SK-N-SH (cell line): ENCODE results near the gene FRMD5. TPM values are rescaled to one million over a fixed set of nuclear protein-coding genes. Genes with fewer than 3 reads are reported as not detected.

Experiments
- CTCF ChIA-PET: fragments of 300-600, 350-600 bp; formaldehyde crosslinking; extraction: SDS; loops from one replicate; lab custom pipeline; 2021; lab: Yijun Ruan, JAX
- POLR2A ChIA-PET: fragments of 350-600 bp; sonication (Branson Sonifier 250); formaldehyde crosslinking; extraction: SDS; loops from one replicate; lab custom pipeline; 2020; ENCODE audit warnings: antibody characterized with exemption, inconsistent platforms; lab: Yijun Ruan, JAX
- DNase-seq: peaks from one replicate; pipeline ENCODE4 v3.0.0; 2012
- H2AFZ ChIP-seq: fragments of 200-600 bp; sonication (generic); 2 replicates; pipeline ENCODE4 v1.8.1; 2016; ENCODE audit warnings: antibody characterized with exemption, mild to moderate bottlenecking, low read depth
- H3F3A ChIP-seq: fragments of 200-600 bp; sonication (generic); replicated peaks from 2 replicates; pipeline ENCODE3; 2016; ENCODE audit warnings: antibody characterized with exemption, mild to moderate bottlenecking; ENCODE audit not compliant: insufficient read depth
- H3K27ac ChIP-seq, 2 experiments: fragments of 200-500 bp in 1 of 2; fragments of 200-600 bp in 1 of 2; sonication (Bioruptor generic) in 1 of 2; sonication (generic), shearing (Covaris generic) in 1 of 2; 2 replicates each; pipeline versions ENCODE4 v1.5.1 to v1.6.1; 2014 to 2016; ENCODE audit warnings: low read depth in 2 of 2, inconsistent platforms in 1 of 2, low read length in 1 of 2, mild to moderate bottlenecking in 1 of 2, mixed read lengths in 1 of 2
- H3K27me3 ChIP-seq: fragments of 200-600 bp; sonication (generic), shearing (Covaris generic); 2 replicates; pipeline ENCODE4 v1.6.1; 2016; ENCODE audit warnings: mixed run types; ENCODE audit not compliant: insufficient read depth
- H3K36me3 ChIP-seq, 2 experiments: fragments of 200-500 bp in 1 of 2; fragments of 200-600 bp in 1 of 2; sonication (Bioruptor generic) in 1 of 2; sonication (generic) in 1 of 2; replicated peaks in 1 of 2; 2 replicates each; pipeline versions ENCODE3 to v1.5.1; 2014 to 2016; ENCODE audit warnings: low read length in 1 of 2, mild to moderate bottlenecking in 1 of 2; ENCODE audit not compliant: insufficient read depth in 2 of 2, control insufficient read depth in 1 of 2
- H3K4me1 ChIP-seq, 2 experiments: fragments of 200-500 bp in 1 of 2; fragments of 200-600 bp in 1 of 2; sonication (Bioruptor generic) in 1 of 2; sonication (generic), shearing (Covaris generic) in 1 of 2; 2 replicates each; pipeline versions ENCODE4 v1.5.1 to v1.6.1; 2014 to 2016; ENCODE audit warnings: low read depth in 1 of 2, low read length in 1 of 2, mixed run types in 1 of 2; ENCODE audit not compliant: insufficient read depth in 2 of 2, control insufficient read depth in 1 of 2
- H3K4me2 ChIP-seq: fragments of 200-600 bp; sonication (generic), shearing (Covaris generic); 2 replicates; pipeline ENCODE4 v1.6.1; 2017; ENCODE audit warnings: mixed run types
- H3K4me3 ChIP-seq, 2 experiments: fragments of 200-500 bp in 1 of 2; fragments of 200-600 bp in 1 of 2; sonication (Bioruptor generic) in 1 of 2; sonication (generic), shearing (Covaris generic) in 1 of 2; 2 replicates each; pipeline versions ENCODE4 v1.5.1 to v1.8.1; 2014 to 2016; ENCODE audit warnings: low read depth in 2 of 2, inconsistent platforms in 1 of 2, low read length in 1 of 2, mild to moderate bottlenecking in 1 of 2, mixed read lengths in 1 of 2, moderate library complexity in 1 of 2
- H3K79me2 ChIP-seq: fragments of 200-600 bp; sonication (generic); 2 replicates; pipeline ENCODE4 v1.8.1; 2017; ENCODE audit warnings: mild to moderate bottlenecking; ENCODE audit not compliant: insufficient read depth
- H3K9ac ChIP-seq: fragments of 200-600 bp; sonication (generic); 2 replicates; pipeline ENCODE4 v1.6.1; 2017; ENCODE audit warnings: mixed run types
- H3K9me2 ChIP-seq: fragments of 200-600 bp; sonication (generic); 2 replicates; pipeline ENCODE4 v1.6.1; 2017; ENCODE audit warnings: mixed run types
- H3K9me3 ChIP-seq: fragments of 200-600 bp; sonication (generic); 2 replicates; pipeline ENCODE4 v1.6.1; 2017; ENCODE audit warnings: mixed run types, mild to moderate bottlenecking, moderate library complexity
- H4K20me1 ChIP-seq: fragments of 200-600 bp; sonication (generic); 2 replicates; pipeline ENCODE4 v1.6.1; 2017; ENCODE audit warnings: mild to moderate bottlenecking, mixed run types; ENCODE audit not compliant: insufficient read depth
- CHD2 ChIP-seq: fragments of 150-350 bp; IDR thresholded peaks from 2 replicates; pipeline ENCODE4 v1.6.1; 2018; ENCODE audit warnings: low read length; ENCODE audit not compliant: partially characterized antibody
- EP300 ChIP-seq, 2 experiments: IDR thresholded peaks; 2 replicates each; pipeline versions ENCODE4 v1.4.0 to v1.6.1; 2012; ENCODE audit warnings: borderline replicate concordance in 1 of 2, low read depth in 1 of 2, low read length in 1 of 2
- EZH2phosphoT487 ChIP-seq: fragments of 200-600 bp; sonication (generic); IDR thresholded peaks from 2 replicates; pipeline ENCODE4 v1.6.1; 2017; ENCODE audit warnings: low read depth, mixed run types, mild to moderate bottlenecking, antibody characterized with exemption, moderate library complexity, borderline replicate concordance
- FOXJ3 ChIP-seq: sonication (generic); formaldehyde crosslinking; IDR thresholded peaks from 2 replicates; pipeline ENCODE4 v1.5.1; 2020; ENCODE audit warnings: mild to moderate bottlenecking, missing genetic modification reagents
- GATA2 ChIP-seq: sonication (generic); formaldehyde crosslinking; IDR thresholded peaks from 2 replicates; pipeline ENCODE4 v1.5.0; 2020; ENCODE audit warnings: mild to moderate bottlenecking, missing genetic modification reagents
- NRF1 ChIP-seq: IDR thresholded peaks from 2 replicates; pipeline ENCODE4 v1.6.1; 2012; ENCODE audit warnings: low read depth, mild to moderate bottlenecking, low read length
- POLR2AphosphoS5 ChIP-seq: IDR thresholded peaks from 2 replicates; pipeline ENCODE4 v1.6.1; 2012; ENCODE audit warnings: low read depth, low read length
- RAD21 ChIP-seq: IDR thresholded peaks from 2 replicates; pipeline ENCODE4 v1.6.1; 2012; ENCODE audit warnings: mild to moderate bottlenecking, low read length
- RFX5 ChIP-seq: IDR thresholded peaks from 2 replicates; pipeline ENCODE4 v1.6.1; 2012; ENCODE audit warnings: mild to moderate bottlenecking, improper control_type of control experiment, low read length
- RXRA ChIP-seq: IDR thresholded peaks from 2 replicates; pipeline ENCODE4 v1.4.0; 2012; ENCODE audit warnings: low read depth, mild to moderate bottlenecking, borderline replicate concordance
- SIN3A ChIP-seq: IDR thresholded peaks from 2 replicates; pipeline ENCODE4 v1.6.1; 2012; ENCODE audit warnings: low read depth, mild to moderate bottlenecking, low read length, moderate library complexity, borderline replicate concordance
- SMC3 ChIP-seq: IDR thresholded peaks from 2 replicates; pipeline ENCODE4 v1.6.1; 2012; ENCODE audit warnings: low read depth, low read length, improper control_type of control experiment
- TCF12 ChIP-seq: IDR thresholded peaks from 2 replicates; pipeline ENCODE4 v1.4.0; 2012
- TEAD4 ChIP-seq: IDR thresholded peaks from 2 replicates; pipeline ENCODE4 v1.4.0; 2012; ENCODE audit warnings: mild to moderate bottlenecking, borderline replicate concordance; ENCODE audit not compliant: insufficient read depth
- WGBS: methylation state at CpG from one replicate; pipeline ENCODE4 v1.1.6; 2017; ENCODE audit warnings: low lambda C conversion rate; 5-methylcytosine and 5-hydroxymethylcytosine counted together
- polyA plus RNA-seq, 3 experiments: library from polyadenylated mRNA; depleted of rRNA; stranded (reverse); fragments of >200 nt; gene quantifications; 2 replicates each; pipeline ENCODE4 v1.2.3, GENCODE V29; 2012
- TF ChIP-seq, protein P1 (sequence below): IDR thresholded peaks from 2 replicates; pipeline ENCODE4 v1.4.0; 2012; ENCODE audit warnings: low read depth, borderline replicate concordance
- TF ChIP-seq, protein P2 (sequence below): IDR thresholded peaks from 2 replicates; pipeline ENCODE4 v1.6.1; 2012; ENCODE audit warnings: mild to moderate bottlenecking, low read depth, low read length, moderate library complexity
- TF ChIP-seq, protein P3 (sequence below): fragments of 150-350 bp; IDR thresholded peaks from 2 replicates; pipeline ENCODE4 v1.6.1; 2016; ENCODE audit warnings: mild to moderate bottlenecking, low read depth, low read length

Gene FRMD5
- polyA plus RNA-seq, 1 of the 3 experiments (the other 2 are of a cell fraction): 24.8 TPM

DNA sequence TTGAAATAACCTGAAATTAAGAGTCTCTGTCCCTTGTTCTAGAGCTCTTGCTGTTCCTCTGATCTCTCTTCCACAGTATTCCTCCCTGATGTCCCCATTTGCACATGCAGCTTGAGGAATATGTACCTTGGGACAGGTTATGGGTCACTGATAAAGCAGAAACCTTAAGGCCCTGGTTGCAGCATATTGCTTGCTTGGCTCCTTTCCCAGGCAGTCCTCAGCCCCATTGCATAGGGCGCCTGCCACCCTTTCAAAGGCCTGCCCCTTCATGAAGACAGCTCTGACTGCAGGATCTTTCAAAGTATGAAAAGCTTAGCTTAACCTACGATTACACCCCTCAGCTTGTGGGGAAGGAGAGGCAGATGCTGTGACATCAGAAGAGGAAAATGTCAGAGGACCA, 316.6 kb downstream of the FRMD5 start:
- H3K4me3 ChIP-seq: no peak overlapping the region
- TF ChIP-seq EZH2phosphoT487 (no peak), RXRA (no peak), EP300 (IDR thresholded peaks at IDR 0.05; ENCODE audit: borderline replicate concordance in 1 of 2, low read depth in 1 of 2, low read length in 1 of 2) (no peak), CHD2 (no peak), TCF12 (no peak), POLR2AphosphoS5 (no peak), NRF1 (no peak), TEAD4 (no peak), RAD21 (no peak), RFX5 (no peak), GATA2 (CRISPR knock-in tag) (no peak), SMC3 (no peak), SIN3A (no peak), FOXJ3 (no peak)
- TF ChIP-seq, protein P1, sequence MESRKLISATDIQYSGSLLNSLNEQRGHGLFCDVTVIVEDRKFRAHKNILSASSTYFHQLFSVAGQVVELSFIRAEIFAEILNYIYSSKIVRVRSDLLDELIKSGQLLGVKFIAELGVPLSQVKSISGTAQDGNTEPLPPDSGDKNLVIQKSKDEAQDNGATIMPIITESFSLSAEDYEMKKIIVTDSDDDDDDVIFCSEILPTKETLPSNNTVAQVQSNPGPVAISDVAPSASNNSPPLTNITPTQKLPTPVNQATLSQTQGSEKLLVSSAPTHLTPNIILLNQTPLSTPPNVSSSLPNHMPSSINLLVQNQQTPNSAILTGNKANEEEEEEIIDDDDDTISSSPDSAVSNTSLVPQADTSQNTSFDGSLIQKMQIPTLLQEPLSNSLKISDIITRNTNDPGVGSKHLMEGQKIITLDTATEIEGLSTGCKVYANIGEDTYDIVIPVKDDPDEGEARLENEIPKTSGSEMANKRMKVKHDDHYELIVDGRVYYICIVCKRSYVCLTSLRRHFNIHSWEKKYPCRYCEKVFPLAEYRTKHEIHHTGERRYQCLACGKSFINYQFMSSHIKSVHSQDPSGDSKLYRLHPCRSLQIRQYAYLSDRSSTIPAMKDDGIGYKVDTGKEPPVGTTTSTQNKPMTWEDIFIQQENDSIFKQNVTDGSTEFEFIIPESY: no peak
- TF ChIP-seq, protein P2, sequence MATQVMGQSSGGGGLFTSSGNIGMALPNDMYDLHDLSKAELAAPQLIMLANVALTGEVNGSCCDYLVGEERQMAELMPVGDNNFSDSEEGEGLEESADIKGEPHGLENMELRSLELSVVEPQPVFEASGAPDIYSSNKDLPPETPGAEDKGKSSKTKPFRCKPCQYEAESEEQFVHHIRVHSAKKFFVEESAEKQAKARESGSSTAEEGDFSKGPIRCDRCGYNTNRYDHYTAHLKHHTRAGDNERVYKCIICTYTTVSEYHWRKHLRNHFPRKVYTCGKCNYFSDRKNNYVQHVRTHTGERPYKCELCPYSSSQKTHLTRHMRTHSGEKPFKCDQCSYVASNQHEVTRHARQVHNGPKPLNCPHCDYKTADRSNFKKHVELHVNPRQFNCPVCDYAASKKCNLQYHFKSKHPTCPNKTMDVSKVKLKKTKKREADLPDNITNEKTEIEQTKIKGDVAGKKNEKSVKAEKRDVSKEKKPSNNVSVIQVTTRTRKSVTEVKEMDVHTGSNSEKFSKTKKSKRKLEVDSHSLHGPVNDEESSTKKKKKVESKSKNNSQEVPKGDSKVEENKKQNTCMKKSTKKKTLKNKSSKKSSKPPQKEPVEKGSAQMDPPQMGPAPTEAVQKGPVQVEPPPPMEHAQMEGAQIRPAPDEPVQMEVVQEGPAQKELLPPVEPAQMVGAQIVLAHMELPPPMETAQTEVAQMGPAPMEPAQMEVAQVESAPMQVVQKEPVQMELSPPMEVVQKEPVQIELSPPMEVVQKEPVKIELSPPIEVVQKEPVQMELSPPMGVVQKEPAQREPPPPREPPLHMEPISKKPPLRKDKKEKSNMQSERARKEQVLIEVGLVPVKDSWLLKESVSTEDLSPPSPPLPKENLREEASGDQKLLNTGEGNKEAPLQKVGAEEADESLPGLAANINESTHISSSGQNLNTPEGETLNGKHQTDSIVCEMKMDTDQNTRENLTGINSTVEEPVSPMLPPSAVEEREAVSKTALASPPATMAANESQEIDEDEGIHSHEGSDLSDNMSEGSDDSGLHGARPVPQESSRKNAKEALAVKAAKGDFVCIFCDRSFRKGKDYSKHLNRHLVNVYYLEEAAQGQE: no peak
- TF ChIP-seq, protein P3, sequence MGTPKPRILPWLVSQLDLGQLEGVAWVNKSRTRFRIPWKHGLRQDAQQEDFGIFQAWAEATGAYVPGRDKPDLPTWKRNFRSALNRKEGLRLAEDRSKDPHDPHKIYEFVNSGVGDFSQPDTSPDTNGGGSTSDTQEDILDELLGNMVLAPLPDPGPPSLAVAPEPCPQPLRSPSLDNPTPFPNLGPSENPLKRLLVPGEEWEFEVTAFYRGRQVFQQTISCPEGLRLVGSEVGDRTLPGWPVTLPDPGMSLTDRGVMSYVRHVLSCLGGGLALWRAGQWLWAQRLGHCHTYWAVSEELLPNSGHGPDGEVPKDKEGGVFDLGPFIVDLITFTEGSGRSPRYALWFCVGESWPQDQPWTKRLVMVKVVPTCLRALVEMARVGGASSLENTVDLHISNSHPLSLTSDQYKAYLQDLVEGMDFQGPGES: no peak
- TF ChIP-seq, all 33 proteins: peak for 0
- Histone ChIP-seq H3K9me3 (no peaks in the 10 kb centered on the region), H3K4me2 (no peak overlapping the region), H3F3A (peaks cover 2% of the 10 kb centered on the region), H3K79me2 (no peaks in the 10 kb centered on the region), H3K27ac (no peak overlapping the region), H4K20me1 (no peaks in the 10 kb centered on the region), H3K27me3 (no peaks in the 10 kb centered on the region), H3K9ac (no peak overlapping the region), H2AFZ (no peak overlapping the region), H3K9me2 (no peaks in the 10 kb centered on the region), H3K36me3 (peaks cover 28 to 46% of the 10 kb centered on the region in 2 experiments), H3K4me1 (peaks cover 0 to 3% of the 10 kb centered on the region in 2 experiments; a peak in 1 of 4 replicates)
- DNase-seq: no peak
- ChIA-PET CTCF (interaction anchor here (1.2 to 2.3 kb wide), 2 partner anchors 10 to 17 kb away, joined by 3 to 9 read pairs; no protein-coding TSS in a partner anchor), POLR2A (no interaction called here)
- 100% methylated on average over 2 of the region's 2 CpGs for WGBS
